HEK293 (cell line): Measurements from ENCODE around the gene PRUNE1.
A peak's percentile ranks its signal among the peaks of the same experiment; 100 is the strongest.

ENCODE experiments used
- KLF1 ChIP-seq: fragments of 450-650 bp; formaldehyde crosslinking; IDR thresholded peaks from 2 replicates; pipeline ENCODE4 v1.5.1; 2016; ENCODE audit warnings: missing biosample characterization, missing genetic modification characterization
- MYNN ChIP-seq: fragments of 450-650 bp; formaldehyde crosslinking; IDR thresholded peaks from 2 replicates; pipeline ENCODE4 v1.5.1; 2016; ENCODE audit warnings: missing biosample characterization, missing genetic modification characterization, borderline replicate concordance
- WT1 ChIP-seq: fragments of 450-650 bp; formaldehyde crosslinking; IDR thresholded peaks from 2 replicates; pipeline ENCODE4 v1.5.1; 2016; ENCODE audit warnings: missing biosample characterization, missing genetic modification characterization
- ZBTB17 ChIP-seq: fragments of 450-650 bp; formaldehyde crosslinking; IDR thresholded peaks from 2 replicates; pipeline ENCODE4 v1.5.1; 2016; ENCODE audit warnings: missing biosample characterization, missing genetic modification characterization
- ZFP37 ChIP-seq: fragments of 450-650 bp; formaldehyde crosslinking; IDR thresholded peaks from 2 replicates; pipeline ENCODE4 v1.5.1; 2016; ENCODE audit warnings: missing biosample characterization, missing genetic modification characterization
- ZNF121 ChIP-seq: fragments of 450-650 bp; formaldehyde crosslinking; IDR thresholded peaks from 2 replicates; pipeline ENCODE4 v1.5.1; 2016; ENCODE audit warnings: missing biosample characterization, missing genetic modification characterization
- ZNF239 ChIP-seq: fragments of 450-650 bp; formaldehyde crosslinking; IDR thresholded peaks from 2 replicates; pipeline ENCODE4 v1.5.1; 2016; ENCODE audit warnings: missing biosample characterization, missing genetic modification characterization
- ZNF274 ChIP-seq, 2 experiments: fragments of 200-500 bp in 1 of 2; fragments of 450-650 bp in 1 of 2; sonication (Bioruptor generic) in 1 of 2; formaldehyde crosslinking in 1 of 2; IDR thresholded peaks; 2 replicates each; pipeline versions ENCODE4 v1.5.1 to v1.6.1; 2014 to 2016; ENCODE audit warnings: borderline replicate concordance in 1 of 2, inconsistent platforms in 1 of 2, low read length in 1 of 2, missing biosample characterization in 1 of 2, missing genetic modification characterization in 1 of 2
- ZNF311 ChIP-seq: fragments of 450-650 bp; formaldehyde crosslinking; IDR thresholded peaks from 2 replicates; pipeline ENCODE4 v1.5.1; 2017; ENCODE audit warnings: missing biosample characterization, missing genetic modification characterization, borderline replicate concordance
- ZNF37A ChIP-seq: fragments of 450-650 bp; IDR thresholded peaks from 2 replicates; pipeline ENCODE4 v1.5.1; 2018; ENCODE audit warnings: missing biosample characterization, missing genetic modification characterization
- ZNF391 ChIP-seq: fragments of 450-650 bp; formaldehyde crosslinking; IDR thresholded peaks from 2 replicates; pipeline ENCODE4 v1.5.1; 2016; ENCODE audit warnings: low read depth, missing biosample characterization, missing genetic modification characterization, borderline replicate concordance
- ZNF426 ChIP-seq: fragments of 450-650 bp; formaldehyde crosslinking; IDR thresholded peaks from 2 replicates; pipeline ENCODE4 v1.5.1; 2017; ENCODE audit warnings: missing biosample characterization, missing genetic modification characterization, mild to moderate bottlenecking, inconsistent platforms, moderate library complexity
- ZNF544 ChIP-seq: fragments of 450-650 bp; formaldehyde crosslinking; IDR thresholded peaks from 2 replicates; pipeline ENCODE4 v1.5.0; 2017; ENCODE audit warnings: missing biosample characterization, missing genetic modification characterization
- ZNF600 ChIP-seq: fragments of 450-650 bp; formaldehyde crosslinking; IDR thresholded peaks from 2 replicates; pipeline ENCODE4 v1.5.1; 2016; ENCODE audit warnings: missing biosample characterization, missing genetic modification characterization
- ZNF623 ChIP-seq: fragments of 450-650 bp; formaldehyde crosslinking; IDR thresholded peaks from 2 replicates; pipeline ENCODE4 v1.5.1; 2016; ENCODE audit warnings: missing biosample characterization, missing genetic modification characterization
- ZNF654 ChIP-seq: fragments of 450-650 bp; formaldehyde crosslinking; IDR thresholded peaks from 2 replicates; pipeline ENCODE4 v1.5.1; 2016; ENCODE audit warnings: low read depth, missing biosample characterization, missing genetic modification characterization
- TF ChIP-seq, protein P1 (sequence below): fragments of 450-650 bp; formaldehyde crosslinking; conservative IDR thresholded peaks from 2 replicates; pipeline ENCODE4 v1.5.1; 2016; ENCODE audit warnings: low read depth, missing biosample characterization, missing genetic modification characterization
- TF ChIP-seq, protein P2 (sequence below): fragments of 450-650 bp; formaldehyde crosslinking; IDR thresholded peaks from 2 replicates; pipeline ENCODE4 v1.5.1; 2016; ENCODE audit warnings: missing biosample characterization, missing genetic modification characterization
- TF ChIP-seq, protein P3 (sequence below): fragments of 450-650 bp; formaldehyde crosslinking; IDR thresholded peaks from 2 replicates; pipeline ENCODE4 v1.5.1; 2016; ENCODE audit warnings: missing biosample characterization, missing genetic modification characterization
- TF ChIP-seq, protein P4 (sequence below): fragments of 450-650 bp; formaldehyde crosslinking; IDR thresholded peaks from 2 replicates; pipeline ENCODE4 v1.5.1; 2016; ENCODE audit warnings: missing biosample characterization, missing genetic modification characterization
- TF ChIP-seq, protein P5 (sequence below): fragments of 450-650 bp; formaldehyde crosslinking; IDR thresholded peaks from 2 replicates; pipeline ENCODE4 v1.5.1; 2016; ENCODE audit warnings: missing biosample characterization, missing genetic modification characterization
- TF ChIP-seq, protein P6 (sequence below): fragments of 450-650 bp; formaldehyde crosslinking; IDR thresholded peaks from 2 replicates; pipeline ENCODE4 v1.5.1; 2016; ENCODE audit warnings: missing biosample characterization, missing genetic modification characterization, low read depth
- TF ChIP-seq, protein P7 (sequence below): fragments of 450-650 bp; formaldehyde crosslinking; IDR thresholded peaks from 2 replicates; pipeline ENCODE4 v1.5.1; 2016; ENCODE audit warnings: missing biosample characterization, missing genetic modification characterization

The PRUNE1 gene

DNA sequence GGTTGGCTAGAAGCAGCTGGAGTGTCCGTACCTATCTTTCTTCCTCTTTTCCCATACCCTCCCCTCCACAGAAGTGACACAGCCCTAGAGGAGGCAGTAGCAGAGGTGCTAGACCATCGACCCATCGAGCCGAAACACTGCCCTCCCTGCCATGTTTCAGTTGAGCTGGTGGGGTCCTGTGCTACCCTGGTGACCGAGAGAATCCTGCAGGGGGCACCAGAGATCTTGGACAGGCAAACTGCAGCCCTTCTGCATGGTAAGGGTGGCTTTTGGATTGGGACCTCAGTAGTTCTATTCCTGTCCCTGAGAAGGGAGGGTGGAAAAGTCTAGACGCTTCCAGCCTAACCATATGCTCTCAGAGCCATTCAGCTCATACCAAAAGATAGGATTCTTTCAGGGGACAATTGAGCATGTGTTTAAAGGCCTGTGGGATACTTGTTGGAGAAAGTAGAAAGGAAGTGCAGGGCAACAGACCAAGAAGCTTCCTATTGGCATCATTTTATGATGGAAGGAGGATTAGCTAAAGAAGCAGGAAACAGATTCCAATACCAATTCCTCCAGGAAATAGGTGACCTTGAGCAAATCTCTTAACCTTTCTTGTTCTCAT is 16.4 kb downstream of the PRUNE1 start (continued):
- TF ChIP-seq, protein P1, sequence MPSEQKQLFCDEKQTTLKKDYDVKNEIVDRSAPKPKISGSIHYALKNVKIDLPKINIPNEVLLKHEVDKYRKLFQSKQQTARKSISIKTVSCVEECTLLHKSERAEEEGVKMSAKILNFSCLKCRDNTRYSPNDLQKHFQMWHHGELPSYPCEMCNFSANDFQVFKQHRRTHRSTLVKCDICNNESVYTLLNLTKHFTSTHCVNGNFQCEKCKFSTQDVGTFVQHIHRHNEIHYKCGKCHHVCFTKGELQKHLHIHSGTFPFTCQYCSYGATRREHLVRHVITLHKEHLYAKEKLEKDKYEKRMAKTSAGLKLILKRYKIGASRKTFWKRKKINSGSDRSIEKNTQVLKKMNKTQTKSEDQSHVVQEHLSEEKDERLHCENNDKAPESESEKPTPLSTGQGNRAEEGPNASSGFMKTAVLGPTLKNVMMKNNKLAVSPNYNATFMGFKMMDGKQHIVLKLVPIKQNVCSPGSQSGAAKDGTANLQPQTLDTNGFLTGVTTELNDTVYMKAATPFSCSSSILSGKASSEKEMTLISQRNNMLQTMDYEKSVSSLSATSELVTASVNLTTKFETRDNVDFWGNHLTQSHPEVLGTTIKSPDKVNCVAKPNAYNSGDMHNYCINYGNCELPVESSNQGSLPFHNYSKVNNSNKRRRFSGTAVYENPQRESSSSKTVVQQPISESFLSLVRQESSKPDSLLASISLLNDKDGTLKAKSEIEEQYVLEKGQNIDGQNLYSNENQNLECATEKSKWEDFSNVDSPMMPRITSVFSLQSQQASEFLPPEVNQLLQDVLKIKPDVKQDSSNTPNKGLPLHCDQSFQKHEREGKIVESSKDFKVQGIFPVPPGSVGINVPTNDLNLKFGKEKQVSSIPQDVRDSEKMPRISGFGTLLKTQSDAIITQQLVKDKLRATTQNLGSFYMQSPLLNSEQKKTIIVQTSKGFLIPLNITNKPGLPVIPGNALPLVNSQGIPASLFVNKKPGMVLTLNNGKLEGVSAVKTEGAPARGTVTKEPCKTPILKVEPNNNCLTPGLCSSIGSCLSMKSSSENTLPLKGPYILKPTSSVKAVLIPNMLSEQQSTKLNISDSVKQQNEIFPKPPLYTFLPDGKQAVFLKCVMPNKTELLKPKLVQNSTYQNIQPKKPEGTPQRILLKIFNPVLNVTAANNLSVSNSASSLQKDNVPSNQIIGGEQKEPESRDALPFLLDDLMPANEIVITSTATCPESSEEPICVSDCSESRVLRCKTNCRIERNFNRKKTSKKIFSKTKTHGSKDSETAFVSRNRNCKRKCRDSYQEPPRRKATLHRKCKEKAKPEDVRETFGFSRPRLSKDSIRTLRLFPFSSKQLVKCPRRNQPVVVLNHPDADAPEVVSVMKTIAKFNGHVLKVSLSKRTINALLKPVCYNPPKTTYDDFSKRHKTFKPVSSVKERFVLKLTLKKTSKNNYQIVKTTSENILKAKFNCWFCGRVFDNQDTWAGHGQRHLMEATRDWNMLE = no peak
- TF ChIP-seq, protein P2, sequence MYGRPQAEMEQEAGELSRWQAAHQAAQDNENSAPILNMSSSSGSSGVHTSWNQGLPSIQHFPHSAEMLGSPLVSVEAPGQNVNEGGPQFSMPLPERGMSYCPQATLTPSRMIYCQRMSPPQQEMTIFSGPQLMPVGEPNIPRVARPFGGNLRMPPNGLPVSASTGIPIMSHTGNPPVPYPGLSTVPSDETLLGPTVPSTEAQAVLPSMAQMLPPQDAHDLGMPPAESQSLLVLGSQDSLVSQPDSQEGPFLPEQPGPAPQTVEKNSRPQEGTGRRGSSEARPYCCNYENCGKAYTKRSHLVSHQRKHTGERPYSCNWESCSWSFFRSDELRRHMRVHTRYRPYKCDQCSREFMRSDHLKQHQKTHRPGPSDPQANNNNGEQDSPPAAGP (tag by site-specific recombination) = no peak
- TF ChIP-seq ZBTB17 = 0 out of 2 replicates have a peak, but pooled peaks have one; percentile 44
- no peak for TF ChIP-seq ZNF121 (tag by site-specific recombination)
- TF ChIP-seq, protein P3, sequence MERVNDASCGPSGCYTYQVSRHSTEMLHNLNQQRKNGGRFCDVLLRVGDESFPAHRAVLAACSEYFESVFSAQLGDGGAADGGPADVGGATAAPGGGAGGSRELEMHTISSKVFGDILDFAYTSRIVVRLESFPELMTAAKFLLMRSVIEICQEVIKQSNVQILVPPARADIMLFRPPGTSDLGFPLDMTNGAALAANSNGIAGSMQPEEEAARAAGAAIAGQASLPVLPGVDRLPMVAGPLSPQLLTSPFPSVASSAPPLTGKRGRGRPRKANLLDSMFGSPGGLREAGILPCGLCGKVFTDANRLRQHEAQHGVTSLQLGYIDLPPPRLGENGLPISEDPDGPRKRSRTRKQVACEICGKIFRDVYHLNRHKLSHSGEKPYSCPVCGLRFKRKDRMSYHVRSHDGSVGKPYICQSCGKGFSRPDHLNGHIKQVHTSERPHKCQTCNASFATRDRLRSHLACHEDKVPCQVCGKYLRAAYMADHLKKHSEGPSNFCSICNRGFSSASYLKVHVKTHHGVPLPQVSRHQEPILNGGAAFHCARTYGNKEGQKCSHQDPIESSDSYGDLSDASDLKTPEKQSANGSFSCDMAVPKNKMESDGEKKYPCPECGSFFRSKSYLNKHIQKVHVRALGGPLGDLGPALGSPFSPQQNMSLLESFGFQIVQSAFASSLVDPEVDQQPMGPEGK (tag by site-specific recombination) = no peak
- no peak for TF ChIP-seq MYNN (tag by site-specific recombination)
- TF ChIP-seq ZNF391 = no peak
- TF ChIP-seq ZNF544 (tag by site-specific recombination) = no peak
- TF ChIP-seq KLF1 = no peak
- TF ChIP-seq ZNF654 = peak; percentile 76
- no peak for TF ChIP-seq ZNF623 (tag by site-specific recombination)
- TF ChIP-seq, protein P4, sequence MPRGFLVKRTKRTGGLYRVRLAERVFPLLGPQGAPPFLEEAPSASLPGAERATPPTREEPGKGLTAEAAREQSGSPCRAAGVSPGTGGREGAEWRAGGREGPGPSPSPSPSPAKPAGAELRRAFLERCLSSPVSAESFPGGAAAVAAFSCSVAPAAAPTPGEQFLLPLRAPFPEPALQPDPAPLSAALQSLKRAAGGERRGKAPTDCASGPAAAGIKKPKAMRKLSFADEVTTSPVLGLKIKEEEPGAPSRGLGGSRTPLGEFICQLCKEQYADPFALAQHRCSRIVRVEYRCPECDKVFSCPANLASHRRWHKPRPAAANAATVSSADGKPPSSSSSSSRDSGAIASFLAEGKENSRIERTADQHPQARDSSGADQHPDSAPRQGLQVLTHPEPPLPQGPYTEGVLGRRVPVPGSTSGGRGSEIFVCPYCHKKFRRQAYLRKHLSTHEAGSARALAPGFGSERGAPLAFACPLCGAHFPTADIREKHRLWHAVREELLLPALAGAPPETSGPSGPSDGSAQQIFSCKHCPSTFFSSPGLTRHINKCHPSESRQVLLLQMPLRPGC (tag by site-specific recombination) = no peak
- TF ChIP-seq, protein P5, sequence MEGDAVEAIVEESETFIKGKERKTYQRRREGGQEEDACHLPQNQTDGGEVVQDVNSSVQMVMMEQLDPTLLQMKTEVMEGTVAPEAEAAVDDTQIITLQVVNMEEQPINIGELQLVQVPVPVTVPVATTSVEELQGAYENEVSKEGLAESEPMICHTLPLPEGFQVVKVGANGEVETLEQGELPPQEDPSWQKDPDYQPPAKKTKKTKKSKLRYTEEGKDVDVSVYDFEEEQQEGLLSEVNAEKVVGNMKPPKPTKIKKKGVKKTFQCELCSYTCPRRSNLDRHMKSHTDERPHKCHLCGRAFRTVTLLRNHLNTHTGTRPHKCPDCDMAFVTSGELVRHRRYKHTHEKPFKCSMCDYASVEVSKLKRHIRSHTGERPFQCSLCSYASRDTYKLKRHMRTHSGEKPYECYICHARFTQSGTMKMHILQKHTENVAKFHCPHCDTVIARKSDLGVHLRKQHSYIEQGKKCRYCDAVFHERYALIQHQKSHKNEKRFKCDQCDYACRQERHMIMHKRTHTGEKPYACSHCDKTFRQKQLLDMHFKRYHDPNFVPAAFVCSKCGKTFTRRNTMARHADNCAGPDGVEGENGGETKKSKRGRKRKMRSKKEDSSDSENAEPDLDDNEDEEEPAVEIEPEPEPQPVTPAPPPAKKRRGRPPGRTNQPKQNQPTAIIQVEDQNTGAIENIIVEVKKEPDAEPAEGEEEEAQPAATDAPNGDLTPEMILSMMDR (tag by site-specific recombination) = peak; percentile 66
- TF ChIP-seq ZNF239 (tag by site-specific recombination) = no peak
- TF ChIP-seq, protein P6, sequence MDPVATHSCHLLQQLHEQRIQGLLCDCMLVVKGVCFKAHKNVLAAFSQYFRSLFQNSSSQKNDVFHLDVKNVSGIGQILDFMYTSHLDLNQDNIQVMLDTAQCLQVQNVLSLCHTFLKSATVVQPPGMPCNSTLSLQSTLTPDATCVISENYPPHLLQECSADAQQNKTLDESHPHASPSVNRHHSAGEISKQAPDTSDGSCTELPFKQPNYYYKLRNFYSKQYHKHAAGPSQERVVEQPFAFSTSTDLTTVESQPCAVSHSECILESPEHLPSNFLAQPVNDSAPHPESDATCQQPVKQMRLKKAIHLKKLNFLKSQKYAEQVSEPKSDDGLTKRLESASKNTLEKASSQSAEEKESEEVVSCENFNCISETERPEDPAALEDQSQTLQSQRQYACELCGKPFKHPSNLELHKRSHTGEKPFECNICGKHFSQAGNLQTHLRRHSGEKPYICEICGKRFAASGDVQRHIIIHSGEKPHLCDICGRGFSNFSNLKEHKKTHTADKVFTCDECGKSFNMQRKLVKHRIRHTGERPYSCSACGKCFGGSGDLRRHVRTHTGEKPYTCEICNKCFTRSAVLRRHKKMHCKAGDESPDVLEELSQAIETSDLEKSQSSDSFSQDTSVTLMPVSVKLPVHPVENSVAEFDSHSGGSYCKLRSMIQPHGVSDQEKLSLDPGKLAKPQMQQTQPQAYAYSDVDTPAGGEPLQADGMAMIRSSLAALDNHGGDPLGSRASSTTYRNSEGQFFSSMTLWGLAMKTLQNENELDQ (tag by site-specific recombination) = no peak
- TF ChIP-seq ZNF274 (IDR thresholded peaks at IDR 0.05; ENCODE audit: low read length) = no peak
- no peak for TF ChIP-seq ZNF274 (tag by site-specific recombination; IDR thresholded peaks at IDR 0.05; ENCODE audit: borderline replicate concordance)
- no peak for TF ChIP-seq ZNF426 (tag by site-specific recombination)
- no peak for TF ChIP-seq ZNF311 (tag by site-specific recombination)
- TF ChIP-seq ZFP37 (tag by site-specific recombination) = no peak
- TF ChIP-seq ZNF600 (tag by site-specific recombination) = peak; percentile 69; the same call in 1 of the 2 replicates
- no peak for TF ChIP-seq ZNF37A (tag by site-specific recombination)
- TF ChIP-seq WT1 (tag by site-specific recombination) = no peak
- TF ChIP-seq, protein P7, sequence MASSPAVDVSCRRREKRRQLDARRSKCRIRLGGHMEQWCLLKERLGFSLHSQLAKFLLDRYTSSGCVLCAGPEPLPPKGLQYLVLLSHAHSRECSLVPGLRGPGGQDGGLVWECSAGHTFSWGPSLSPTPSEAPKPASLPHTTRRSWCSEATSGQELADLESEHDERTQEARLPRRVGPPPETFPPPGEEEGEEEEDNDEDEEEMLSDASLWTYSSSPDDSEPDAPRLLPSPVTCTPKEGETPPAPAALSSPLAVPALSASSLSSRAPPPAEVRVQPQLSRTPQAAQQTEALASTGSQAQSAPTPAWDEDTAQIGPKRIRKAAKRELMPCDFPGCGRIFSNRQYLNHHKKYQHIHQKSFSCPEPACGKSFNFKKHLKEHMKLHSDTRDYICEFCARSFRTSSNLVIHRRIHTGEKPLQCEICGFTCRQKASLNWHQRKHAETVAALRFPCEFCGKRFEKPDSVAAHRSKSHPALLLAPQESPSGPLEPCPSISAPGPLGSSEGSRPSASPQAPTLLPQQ = 0 out of 2 replicates have a peak, but pooled peaks have one; percentile 21
